ENCODE data around the gene CLEC17A.
"Not testable (repeated sequence)": the region's sequence is repeated elsewhere in the genome, so short reads cannot be mapped to it uniquely, and the experiment has no call there.

CLEC17A gene

DNA sequence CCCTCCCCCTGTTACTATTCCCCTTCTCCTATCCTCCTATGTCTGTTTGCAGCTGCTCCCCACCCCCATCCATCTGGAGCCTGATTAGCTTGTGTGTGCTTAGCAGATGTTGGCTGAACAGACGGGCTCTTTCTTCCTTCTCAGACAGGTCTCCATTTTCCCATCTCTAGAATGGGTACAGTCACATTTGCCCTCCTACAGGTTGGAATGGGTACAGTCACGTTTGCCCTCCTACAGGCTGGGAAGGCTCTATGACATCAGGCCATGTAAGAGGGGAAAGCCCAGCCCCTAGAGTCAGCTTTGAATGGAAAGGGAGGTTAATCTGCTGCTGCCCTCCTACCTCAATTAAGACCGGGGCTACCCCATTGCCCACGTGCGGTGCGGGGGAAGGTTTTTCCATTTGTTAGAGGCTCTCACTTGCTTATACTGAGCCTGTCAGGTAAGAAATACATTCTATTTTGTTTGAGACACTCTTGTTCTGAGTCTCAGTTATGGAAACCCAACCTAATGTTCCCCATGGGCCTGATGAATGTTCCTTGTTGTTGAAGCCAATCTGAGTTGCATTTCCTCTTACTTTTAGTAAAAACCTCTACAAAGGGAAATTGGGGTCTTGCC lies 2.2 kb upstream of the CLEC17A start:
- DNase-seq (ENCODE audit: low read depth), result no peak

GRCh38 chr19:14584372-14584771 lies 1.5 kb downstream of the CLEC17A start:
- not testable (repeated sequence) for DNase-seq (ENCODE audit: low read depth)

GRCh38 chr19:14585187-14585586 lies 2.3 kb downstream of the CLEC17A start:
- not testable (repeated sequence) for DNase-seq (ENCODE audit: low read depth)

DNA sequence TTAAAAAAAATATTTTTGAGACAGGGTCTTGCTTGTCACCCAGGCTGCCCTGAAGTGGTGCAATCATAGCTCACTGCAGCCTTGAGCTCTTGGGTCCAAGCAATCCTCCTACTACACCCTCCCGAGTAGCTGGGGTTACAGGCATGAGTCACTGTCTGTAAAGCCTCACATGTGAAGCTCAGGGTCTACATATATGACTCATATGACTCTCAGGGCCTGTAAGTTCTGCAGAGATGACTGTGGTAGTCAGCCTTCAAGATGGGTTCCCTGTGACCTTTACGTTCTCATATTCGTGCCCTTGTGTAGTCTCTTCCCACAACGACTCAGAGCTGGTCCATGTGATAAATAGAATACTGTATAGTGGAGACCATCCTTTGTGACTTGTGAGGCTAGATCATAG lies 6.5 kb downstream of the CLEC17A start:
- DNase-seq (ENCODE audit: low read depth), result not testable (repeated sequence)

DNA sequence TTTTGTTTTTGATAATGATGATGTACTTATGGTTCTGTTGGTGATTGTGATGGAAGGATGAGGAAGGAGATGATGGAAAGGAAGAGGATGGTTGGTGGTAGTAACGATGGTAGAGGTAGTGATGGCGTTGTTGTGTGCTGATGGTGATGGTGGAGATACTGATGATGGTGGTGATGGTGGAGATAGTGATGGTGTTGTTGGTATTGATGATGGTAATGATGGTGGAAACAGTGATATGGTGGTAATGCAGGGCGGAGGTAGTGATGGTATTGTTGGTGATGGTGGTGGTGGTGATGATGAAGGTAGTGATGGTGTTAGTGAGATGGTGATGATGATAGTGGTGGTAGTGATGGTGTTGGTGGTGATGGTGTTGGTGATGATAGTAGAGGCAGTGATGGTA lies 12.7 kb downstream of the CLEC17A start:
- DNase-seq (ENCODE audit: low read depth), result no peak

GRCh38 chr19:14599548-14600147 lies 16.8 kb downstream of the CLEC17A start:
- DNase-seq (ENCODE audit: low read depth), result no peak

GRCh38 chr19:14603990-14604387 lies 21.1 kb downstream of the CLEC17A start:
- no peak for DNase-seq (ENCODE audit: low read depth)

DNA sequence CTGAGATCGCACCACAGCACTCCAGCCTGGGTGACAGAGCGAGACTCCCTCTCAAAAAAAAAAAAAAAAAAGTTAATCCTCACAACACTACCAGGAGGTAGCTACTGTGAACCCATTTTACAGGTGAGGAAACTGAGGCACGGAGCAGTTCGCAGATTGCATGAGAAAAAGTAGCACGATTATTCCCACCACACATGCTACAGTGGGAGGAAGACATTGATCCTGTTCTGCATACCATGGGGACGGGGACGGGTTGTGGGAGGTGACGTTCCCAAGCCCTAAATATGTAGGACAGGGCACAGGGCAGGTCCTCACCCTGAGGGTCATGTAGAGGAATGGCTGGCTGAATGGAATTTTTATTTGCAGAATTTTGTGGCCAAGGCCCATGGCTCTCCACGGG lies 23.7 kb downstream of the CLEC17A start:
- no peak for DNase-seq (ENCODE audit: low read depth)

DNA sequence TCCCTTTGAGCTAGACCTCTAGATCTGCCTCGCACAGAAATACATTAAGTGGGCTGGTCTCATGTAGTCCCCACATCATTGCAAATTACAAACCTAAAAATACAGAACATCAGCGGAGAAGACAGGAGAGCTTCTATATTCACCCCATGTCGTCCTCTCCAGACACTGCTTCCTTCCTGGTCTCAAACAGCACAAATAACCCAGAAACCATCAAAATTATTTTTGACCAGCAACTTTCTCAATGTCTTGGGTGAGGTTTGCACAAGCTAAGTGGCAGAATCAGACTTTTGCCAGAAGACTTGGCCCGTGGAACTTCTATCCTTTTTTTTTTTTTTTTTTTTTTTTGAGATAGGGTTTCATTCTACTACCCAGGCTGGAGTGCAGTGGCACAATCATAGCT lies 28.2 kb downstream of the CLEC17A start:
- no peak for DNase-seq (ENCODE audit: low read depth)

DNA sequence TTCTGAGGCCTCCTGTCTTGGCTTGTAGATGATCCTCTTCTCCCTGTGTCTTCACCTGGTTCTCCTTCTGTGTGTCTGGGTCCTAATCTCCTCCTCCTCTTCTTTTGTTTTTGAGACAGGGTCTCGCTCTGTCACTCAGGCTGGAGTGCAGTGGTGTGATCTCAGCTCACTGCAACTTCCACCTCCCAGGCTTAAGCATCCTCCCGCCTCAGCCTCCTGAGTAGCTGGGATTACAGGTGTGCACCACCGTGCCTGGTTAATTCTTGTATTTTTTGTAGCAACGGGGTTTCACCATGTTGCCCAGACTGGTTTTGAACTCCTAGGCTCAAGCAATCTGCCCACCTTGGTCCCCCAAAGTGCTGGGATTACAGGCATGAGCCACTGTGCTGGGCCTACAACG lies 29.4 kb downstream of the CLEC17A start:
- not testable (repeated sequence) for DNase-seq (ENCODE audit: low read depth)

- no peak for DNase-seq (ENCODE audit: low read depth)
These were observed 29.8 kb downstream of the CLEC17A start for GRCh38 chr19:14612657-14613056.

- not testable (repeated sequence) for DNase-seq (ENCODE audit: low read depth)
These were observed 30.7 kb downstream of the CLEC17A start for GRCh38 chr19:14613399-14614098.

DNA sequence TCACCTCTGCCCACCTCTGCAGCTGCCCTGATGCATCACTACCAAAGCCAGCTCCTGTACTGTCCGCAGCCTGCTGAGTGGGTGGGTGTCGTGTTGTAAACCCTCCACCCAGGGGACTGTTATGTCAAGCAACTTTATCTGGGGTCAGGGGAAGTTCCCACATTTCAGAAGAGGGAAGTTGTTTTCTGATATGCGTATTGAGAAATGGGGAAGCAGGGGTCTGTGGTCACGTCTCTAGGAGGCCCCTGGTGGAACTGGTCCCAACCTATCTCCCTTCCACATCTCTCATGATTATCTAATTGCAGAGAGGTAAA lies 31.2 kb downstream of the CLEC17A start:
- DNase-seq (ENCODE audit: low read depth), result peak; percentile 27

- DNase-seq (ENCODE audit: low read depth), result no peak
These were observed 32.7 kb downstream of the CLEC17A start for GRCh38 chr19:14615623-14616022.

DNA sequence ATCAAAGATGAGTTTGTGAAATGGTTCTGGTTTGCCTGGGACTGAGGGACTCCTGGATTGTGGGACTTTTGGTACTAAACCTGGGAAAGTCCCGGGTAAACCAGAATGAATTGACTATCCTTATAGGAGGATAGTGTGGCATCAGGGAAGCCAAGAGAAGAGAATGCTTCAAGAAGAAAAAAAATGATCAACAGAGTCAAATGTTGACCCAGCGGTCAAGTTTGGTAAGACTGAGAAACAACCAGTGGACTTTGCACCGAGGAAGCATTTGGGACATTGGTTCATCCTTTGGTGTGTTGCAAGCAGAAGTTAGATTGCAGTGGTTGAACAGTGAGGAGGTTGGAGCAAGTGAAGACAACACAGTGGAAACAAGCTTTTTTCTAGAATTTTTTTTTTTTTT lies 33.5 kb downstream of the CLEC17A start:
- no peak for DNase-seq (ENCODE audit: low read depth)

GRCh38 chr19:14619404-14619803 lies 36.5 kb downstream of the CLEC17A start:
- DNase-seq (ENCODE audit: low read depth), result no peak

GRCh38 chr19:14624491-14624890 lies 41.6 kb downstream of the CLEC17A start:
- DNase-seq (ENCODE audit: low read depth), result not testable (repeated sequence)

DNA sequence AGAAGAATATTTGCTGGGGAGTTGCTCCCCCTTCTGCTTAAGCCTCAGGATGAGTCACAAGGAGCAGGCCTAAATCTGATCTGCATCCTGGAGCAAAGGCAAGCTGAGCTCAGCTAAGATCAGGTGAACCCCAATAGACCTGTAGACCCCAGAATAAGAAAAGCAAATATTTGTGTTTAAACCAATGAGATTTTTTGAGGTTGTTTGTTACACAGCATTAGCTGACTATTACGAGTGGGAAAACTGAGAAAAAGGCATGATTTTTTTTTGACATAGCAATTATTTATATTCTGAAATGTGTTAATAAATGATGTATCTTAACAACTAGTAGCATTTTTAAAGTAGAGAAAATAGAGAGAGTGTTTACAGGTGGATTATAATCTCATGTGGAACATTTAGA lies 46.7 kb downstream of the CLEC17A start:
- DNase-seq (ENCODE audit: low read depth), result no peak

DNA sequence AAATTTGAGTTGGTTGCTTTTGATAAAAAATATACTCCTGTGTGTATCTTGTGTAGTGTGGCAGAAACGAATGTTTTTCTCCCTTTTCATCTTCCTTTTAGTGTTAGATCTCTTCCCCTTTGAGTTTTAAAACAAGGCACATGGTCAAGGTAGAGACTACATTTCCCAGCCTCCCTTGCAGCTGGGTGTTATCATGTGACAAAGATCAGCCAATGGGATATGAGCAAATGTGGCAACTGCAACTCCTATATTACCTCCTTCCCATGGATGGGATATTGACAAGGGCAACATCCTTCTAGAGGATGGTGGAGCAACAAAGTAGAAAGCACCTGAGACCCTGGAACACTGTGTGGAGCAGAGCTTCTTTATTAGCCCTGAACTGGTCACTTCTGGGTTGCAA lies 49.4 kb downstream of the CLEC17A start:
- peak; percentile 71 for DNase-seq (ENCODE audit: low read depth)

DNA sequence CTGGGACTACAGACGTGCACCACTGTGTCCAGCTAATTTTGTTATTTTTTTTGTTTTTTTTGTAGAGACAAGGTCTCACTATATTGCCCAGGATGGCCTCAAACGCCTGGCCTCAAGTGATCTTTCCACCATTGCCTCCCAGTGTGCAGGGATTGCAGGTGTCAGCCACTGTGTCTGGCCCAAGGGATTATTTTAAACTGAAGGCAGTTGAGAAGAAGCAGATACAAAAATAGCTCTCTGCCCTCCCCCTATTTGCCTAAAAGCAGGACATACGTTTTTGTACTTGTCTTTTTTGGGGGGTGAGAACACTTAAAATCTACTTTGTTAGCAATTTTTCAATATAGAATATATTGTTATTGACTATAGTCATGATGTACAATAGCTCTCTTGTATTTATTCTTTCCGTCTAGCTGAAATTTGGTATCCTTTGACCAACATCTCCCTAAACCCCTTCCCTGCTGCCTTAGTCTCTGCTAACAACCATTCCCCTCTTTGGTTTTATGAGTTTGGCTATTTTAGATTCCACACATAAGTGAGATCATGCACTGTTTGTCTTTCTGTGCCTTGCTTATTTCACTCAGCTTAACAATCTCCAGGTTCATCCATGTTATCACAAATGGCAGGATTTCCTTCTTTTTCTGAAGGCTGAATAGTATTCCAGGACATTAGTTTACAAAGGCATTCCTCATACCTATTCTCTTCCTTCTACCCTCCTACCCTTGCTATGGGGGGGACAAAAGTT lies 56.8 kb downstream of the CLEC17A start:
- DNase-seq (ENCODE audit: low read depth), result no peak

- no peak for DNase-seq (ENCODE audit: low read depth)
These were observed 65.6 kb downstream of the CLEC17A start for GRCh38 chr19:14648506-14648905.

- DNase-seq (ENCODE audit: low read depth), result no peak
These were observed 66.1 kb downstream of the CLEC17A start for GRCh38 chr19:14649020-14649419.

- no peak for DNase-seq (ENCODE audit: low read depth)
These were observed 67.3 kb downstream of the CLEC17A start for GRCh38 chr19:14650161-14650560.

Data from CMK (cell line).